Transverse colon (tissue), 4 donors: ENCODE measurements around the gene FAM162A. TPM values are rescaled to one million over a fixed set of nuclear protein-coding genes. Genes with fewer than 3 reads are reported as not detected.

Source experiments
- DNase-seq: peaks from one replicate; pipeline ENCODE4 v3.0.0-alpha.2; 2019
- H3K27ac ChIP-seq, 4 donors: fragments of 200-600 bp; sonication (generic); 2 replicates each; pipeline ENCODE4 v1.5.1; 2016 to 2018; ENCODE audit warnings: inconsistent platforms in 4 of 4
- H3K27me3 ChIP-seq: fragments of 200-600 bp; sonication (generic); 2 replicates; pipeline ENCODE4 v1.5.1; 2017; ENCODE audit warnings: inconsistent platforms
- H3K36me3 ChIP-seq, 4 donors: fragments of 200-600 bp; sonication (generic); 2 replicates each; pipeline ENCODE4 v1.5.1; 2017 to 2019; ENCODE audit warnings: inconsistent platforms in 4 of 4
- H3K4me1 ChIP-seq, 4 donors: fragments of 200-600 bp; sonication (generic); 2 replicates each; pipeline ENCODE4 v1.5.1; 2017 to 2020; ENCODE audit warnings: inconsistent platforms in 4 of 4
- H3K4me3 ChIP-seq, 4 donors: fragments of 200-600 bp; sonication (generic); 1 replicate in 1 of 4; 2 replicates in 3 of 4; pipeline versions ENCODE4 v1.5.1 to v1.6.1; 2017 to 2019; ENCODE audit warnings: inconsistent platforms in 4 of 4
- H3K9me3 ChIP-seq, 2 donors: fragments of 200-600 bp; sonication (generic); 2 replicates each; pipeline ENCODE4 v1.5.1; 2017 to 2019; ENCODE audit warnings: inconsistent platforms in 2 of 2
- CTCF ChIP-seq, 5 experiments: fragments of 200-600 bp in 3 of 5; fragments of 450-650 bp in 2 of 5; sonication (generic) in 3 of 5; IDR thresholded peaks; 1 replicate in 2 of 5; 2 replicates in 3 of 5; pipeline ENCODE4 v1.5.1; 2016 to 2017; ENCODE audit warnings: antibody characterized with exemption in 5 of 5, inconsistent platforms in 3 of 5, mild to moderate bottlenecking in 2 of 5, moderate library complexity in 1 of 5
- EP300 ChIP-seq: sonication (generic); formaldehyde crosslinking; IDR thresholded peaks from one replicate; pipeline ENCODE4 v1.6.1; 2017; ENCODE audit warnings: antibody characterized with exemption, low read depth
- POLR2A ChIP-seq: fragments of 450-650 bp; IDR thresholded peaks from one replicate; pipeline ENCODE4 v1.6.1; 2016; ENCODE audit warnings: antibody characterized with exemption, mild to moderate bottlenecking, moderate library complexity
- POLR2AphosphoS5 ChIP-seq, 3 donors: sonication (generic); formaldehyde crosslinking; IDR thresholded peaks; one replicate each; pipeline ENCODE4 v1.6.1; 2016; ENCODE audit warnings: antibody characterized with exemption in 3 of 3
- WGBS, 2 donors: methylation state at CpG; one replicate each; pipeline ENCODE4 v1.1.5; 2018; ENCODE audit warnings: low coverage in 1 of 2; 5-methylcytosine and 5-hydroxymethylcytosine counted together
- in situ Hi-C, 4 donors: fragments of 200-750 bp; cut with MboI; loops; one replicate each; pipeline versions ENCODE4 v1.15.0 to v1.15.1; 2017; ENCODE audit warnings: low sequenced_read_pairs in 3 of 4, low pct_ligation_motif_present in 1 of 4, low pct_unique_long_range_greater_than_20kb in 1 of 4
- intact Hi-C: fragments of 100-400 bp; cut with DNase I; formaldehyde crosslinking; loops from one replicate; pipeline ENCODE4 v1.15.1; 2023; ENCODE audit warnings: low total_unique reads
- total RNA-seq, 4 donors: library from RNA; depleted of rRNA; stranded (reverse); fragments of >200 nt; gene quantifications; one replicate each; pipeline ENCODE4 v1.1.0, GENCODE V29; 2016

The FAM162A gene
- total RNA-seq, 4 donors from 2014 or later: 11.2 to 116 (median 57.6) TPM

DNA sequence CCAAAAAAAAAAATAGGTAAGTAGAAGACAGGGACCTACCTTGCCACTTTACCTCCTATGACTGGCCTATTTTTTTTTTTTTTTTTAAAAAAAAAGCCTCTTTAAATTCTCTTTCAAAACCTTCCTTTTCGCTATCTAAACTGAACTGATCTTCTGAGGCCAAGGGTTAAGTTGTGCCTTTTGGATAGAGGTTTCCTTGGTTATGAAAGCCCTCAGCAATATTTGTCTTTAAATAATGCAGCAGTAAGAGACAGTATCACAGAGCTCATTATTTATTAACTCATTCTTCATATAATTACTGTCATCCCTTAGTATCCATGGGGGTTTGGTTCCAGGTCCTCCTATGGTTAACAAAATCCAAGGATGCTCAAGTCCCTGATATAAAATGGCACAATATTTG lies 9.9 kb upstream of the FAM162A start:
- no peak overlapping the region for H3K27ac ChIP-seq
- WGBS, 2 donors: 60 to 90% methylated on average over 1 of the region's 1 CpG
- H3K4me1 ChIP-seq: peaks cover 0 to 10% (median 5%) of the 10 kb centered on the region in 4 donors
- no peaks in the 10 kb centered on the region for H3K36me3 ChIP-seq
- intact Hi-C loops (no loop called here), in situ Hi-C loops (no loop called here)
- no peak overlapping the region for H3K4me3 ChIP-seq
- H3K27me3 ChIP-seq: no peaks in the 10 kb centered on the region
- TF ChIP-seq CTCF (IDR thresholded peaks at IDR 0.05) (no peak), POLR2AphosphoS5 (IDR thresholded peaks at IDR 0.05) (no peak)
- no peak for DNase-seq
- H3K9me3 ChIP-seq: no peaks in the 10 kb centered on the region

GRCh38 chr3:122377975-122378374 lies 6.0 kb upstream of the FAM162A start:
- intact Hi-C loops: no loop called here
- Histone ChIP-seq H3K4me1 (peaks cover 0 to 11% (median 10%) of the 10 kb centered on the region in 4 donors), H3K4me3 (no peak overlapping the region), H3K27me3 (no peaks in the 10 kb centered on the region), H3K27ac (no peak overlapping the region), H3K36me3 (no peaks in the 10 kb centered on the region), H3K9me3 (no peaks in the 10 kb centered on the region)
- TF ChIP-seq POLR2AphosphoS5 (IDR thresholded peaks at IDR 0.05): no peak
- no peak for TF ChIP-seq POLR2A
- TF ChIP-seq EP300: no peak
- no peak for TF ChIP-seq CTCF (IDR thresholded peaks at IDR 0.05)
- 44 to 45% methylated on average over 4 of the region's 4 CpGs for WGBS, 2 donors
- in situ Hi-C loops: loop anchor here in 1 of 4 donors (25.0 kb wide), 1 partner anchor 309 kb away; the partner anchor contains the start of gene PARP14
- no peak for DNase-seq

DNA sequence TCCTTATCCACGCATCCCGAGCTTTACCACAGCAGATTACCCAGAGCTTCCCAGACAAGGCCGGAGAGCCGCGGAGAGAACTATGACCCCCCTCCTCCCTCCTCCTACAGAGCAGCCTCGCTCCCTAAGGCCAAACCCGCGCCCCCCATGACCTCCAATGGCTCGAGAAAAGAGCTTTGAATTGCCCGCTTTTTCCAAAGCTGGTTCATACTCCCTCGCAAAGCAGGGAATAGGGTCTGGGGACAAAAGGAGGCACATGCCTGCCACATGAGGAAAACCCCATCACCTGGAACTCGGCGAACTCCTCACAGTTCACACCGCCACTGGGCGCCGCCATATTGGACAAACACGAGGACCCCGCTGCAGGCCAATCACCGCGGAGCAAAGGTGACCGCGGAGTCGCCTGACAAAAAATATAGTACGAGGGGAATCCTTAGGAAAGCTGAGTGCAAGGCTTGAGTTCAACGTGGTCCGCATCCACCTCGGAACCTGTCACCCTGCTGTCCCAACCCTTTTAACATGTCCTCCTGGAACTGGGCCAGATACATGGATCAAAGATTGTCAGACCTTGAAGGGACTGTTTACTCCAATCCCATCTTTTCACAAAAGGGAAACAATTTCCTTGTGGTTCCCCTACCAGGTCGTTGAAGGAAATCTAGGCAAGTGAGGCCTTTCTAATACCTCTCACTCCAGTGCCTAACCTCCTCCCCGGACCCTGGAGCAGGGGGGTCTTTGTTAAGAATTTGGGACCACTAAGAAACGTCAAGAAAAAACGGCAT lies 905 bp upstream of the FAM162A start, which contains the start of gene MIX23:
MIX23 (minus strand) TSS at position 344 of the 779 bp plus-strand sequence; CDS start at position 337, 7 bp downstream.
- no peaks in the 10 kb centered on the region for H3K27me3 ChIP-seq
- DNase-seq: peak; percentile 89
- peaks cover 0 to 45% (median 18%) of the 10 kb centered on the region in 4 donors for H3K4me1 ChIP-seq
- H3K9me3 ChIP-seq: no peaks in the 10 kb centered on the region
- WGBS, 2 donors: 0% methylated on average over 4 to 31 of the region's 31 CpGs
- peak within 1 kb of the TSS; percentile 88 to 95 (median 91) for H3K27ac ChIP-seq
- TF ChIP-seq POLR2A: peak; percentile 44
- no peak for TF ChIP-seq CTCF (IDR thresholded peaks at IDR 0.05)
- TF ChIP-seq POLR2AphosphoS5 (IDR thresholded peaks at IDR 0.05): peak; percentile 69 to 80 (median 70)
- TF ChIP-seq EP300: no peak
- peak within 1 kb of the TSS; percentile 44 to 84 (median 62) for H3K4me3 ChIP-seq
- intact Hi-C loops: no loop called here
- in situ Hi-C loops: loop anchor here in 2 of 4 donors (10.0 to 25.0 kb wide), 2 partner anchors 292 to 304 kb away; partner anchors contain the start of gene PARP14 (in 1 of the 2)
- no peaks in the 10 kb centered on the region for H3K36me3 ChIP-seq

DNA sequence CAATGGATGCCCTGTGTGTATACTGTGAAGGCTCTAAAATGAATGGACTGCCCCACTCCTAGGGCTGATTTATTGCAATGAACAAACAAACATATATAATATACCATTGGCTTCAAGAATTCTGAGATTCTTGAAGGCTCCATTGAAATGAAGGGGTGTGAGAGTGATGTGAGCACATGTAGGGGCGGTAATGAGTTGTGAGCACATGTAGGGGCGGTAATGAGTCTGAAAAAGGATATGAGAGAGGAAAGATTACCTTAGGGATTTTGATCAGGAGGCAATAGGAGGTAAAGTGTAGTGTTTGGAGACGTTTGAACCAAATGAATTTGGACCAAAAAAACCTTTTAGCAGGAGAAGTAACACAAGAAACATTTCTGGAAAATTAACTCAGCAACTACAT lies 3.7 kb downstream of the FAM162A start:
- no peak for DNase-seq
- TF ChIP-seq POLR2A (no peak), POLR2AphosphoS5 (IDR thresholded peaks at IDR 0.05) (no peak), CTCF (IDR thresholded peaks at IDR 0.05) (no peak), EP300 (no peak)
- Histone ChIP-seq H3K27me3 (no peaks in the 10 kb centered on the region), H3K9me3 (no peaks in the 10 kb centered on the region), H3K4me3 (peak overlapping the region in 1 of 4 donors; percentile 3), H3K4me1 (peaks cover 0 to 47% (median 13%) of the 10 kb centered on the region in 4 donors), H3K27ac (no peak overlapping the region), H3K36me3 (no peaks in the 10 kb centered on the region)
- WGBS, 2 donors: 82 to 84% methylated on average over 3 of the region's 3 CpGs
- in situ Hi-C loops: loop anchor here in 2 of 4 donors (10.0 to 25.0 kb wide), 2 partner anchors 287 to 300 kb away; partner anchors contain the start of gene PARP14 (in 1 of the 2)
- intact Hi-C loops: no loop called here
